Peyer's patch (tissue), 4 donors: ENCODE data around the gene SLCO3A1.

Experiments used
- CTCF ChIP-seq, 6 experiments: fragments of 450-650 bp in 4 of 6; fragments of 200-600 bp in 2 of 6; sonication (generic) in 1 of 6; IDR thresholded peaks; one replicate each; pipeline ENCODE4 v1.5.1; 2017 to 2019; ENCODE audit warnings: antibody characterized with exemption in 6 of 6, mild to moderate bottlenecking in 3 of 6, moderate library complexity in 1 of 6
- POLR2A ChIP-seq, 2 donors: fragments of 450-650 bp; IDR thresholded peaks; one replicate each; pipeline ENCODE4 v1.5.1; 2017; ENCODE audit warnings: antibody characterized with exemption in 2 of 2, mild to moderate bottlenecking in 2 of 2, moderate library complexity in 2 of 2

DNA sequence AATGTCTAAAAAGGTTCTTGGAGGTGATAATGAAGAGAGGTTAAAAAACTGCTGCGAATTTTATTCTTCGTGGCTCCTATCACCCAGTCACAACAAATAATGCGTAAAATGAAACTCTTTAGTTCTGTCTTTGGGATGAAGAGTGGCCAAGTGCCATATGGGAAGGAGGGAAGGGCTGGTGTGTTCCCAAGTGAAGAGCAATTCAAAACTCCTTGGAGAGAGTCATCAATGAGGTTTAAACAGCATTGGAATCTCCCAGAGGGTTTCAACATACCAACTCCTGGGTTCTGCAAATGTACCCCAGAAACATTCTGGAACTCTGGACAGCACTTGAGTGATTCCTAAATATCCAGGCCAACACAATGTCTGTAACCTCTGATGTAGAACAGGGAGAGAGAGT, 45.3 kb downstream of the SLCO3A1 start:
- no peak for TF ChIP-seq POLR2A (IDR thresholded peaks at IDR 0.05)
- TF ChIP-seq CTCF (IDR thresholded peaks at IDR 0.05): no peak
